Suppressor macrophage treated with lipopolysaccharide for 4 hours (primary cell): ENCODE results near the gene CLEC4D.
A peak's percentile ranks its signal among the peaks of the same experiment; 100 is the strongest.
"Not testable (repeated sequence)": the region's sequence is repeated elsewhere in the genome, so short reads cannot be mapped to it uniquely, and the experiment has no call there.

Experiments
- DNase-seq: peaks from one replicate; pipeline ENCODE4 v3.0.0-alpha.2; 2020

CLEC4D gene

DNA sequence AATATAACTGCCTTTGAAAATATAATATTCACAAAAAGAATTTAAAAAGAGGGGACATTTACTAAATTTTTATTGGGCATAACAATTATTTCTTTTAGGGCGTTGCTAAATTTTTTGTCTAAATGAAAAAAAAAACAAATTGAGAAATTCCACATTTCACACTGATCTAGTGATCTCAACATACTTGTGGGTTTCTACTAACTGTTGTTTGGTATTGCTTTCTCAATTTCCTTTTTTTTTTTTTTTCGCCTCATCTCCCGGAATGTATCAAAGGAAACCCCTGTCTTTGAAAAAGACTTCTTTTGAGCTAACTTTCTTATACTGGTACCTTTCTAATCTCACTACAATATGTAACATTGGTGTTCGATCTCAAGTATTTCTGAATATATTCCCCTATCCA lies at the start of gene CLEC4D:
Gene CLEC4D, plus strand, starts transcription at position 248 of the 400 bp plus-strand sequence. CDS start 230 bp downstream, outside the sequence.
- DNase-seq = peak; percentile 71

GRCh38 chr12:8465301-8465996 lies 47.9 kb upstream of the CLEC4D start:
- peak; percentile 88 for DNase-seq

GRCh38 chr12:8466241-8466640 lies 47.1 kb upstream of the CLEC4D start:
- DNase-seq = peak; percentile 93

DNA sequence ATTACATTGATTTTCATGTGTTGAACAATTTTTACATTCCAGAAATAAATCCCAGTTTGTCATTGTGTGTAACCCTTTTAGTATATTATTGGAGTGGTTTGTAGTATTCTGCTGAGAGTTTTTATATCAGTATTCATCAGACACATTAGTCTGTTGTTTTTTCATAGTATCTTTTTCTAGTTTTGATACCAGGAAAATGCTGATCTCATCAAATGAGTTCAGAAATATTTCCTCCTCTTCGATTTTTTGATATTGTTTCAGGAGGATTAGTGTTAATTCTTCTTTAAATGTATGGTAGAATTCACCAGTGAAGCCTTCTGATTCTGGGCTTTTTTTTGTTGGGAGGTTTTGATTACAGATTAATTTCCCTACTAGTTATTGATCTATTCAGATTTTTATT lies 42.2 kb upstream of the CLEC4D start:
- no peak for DNase-seq

DNA sequence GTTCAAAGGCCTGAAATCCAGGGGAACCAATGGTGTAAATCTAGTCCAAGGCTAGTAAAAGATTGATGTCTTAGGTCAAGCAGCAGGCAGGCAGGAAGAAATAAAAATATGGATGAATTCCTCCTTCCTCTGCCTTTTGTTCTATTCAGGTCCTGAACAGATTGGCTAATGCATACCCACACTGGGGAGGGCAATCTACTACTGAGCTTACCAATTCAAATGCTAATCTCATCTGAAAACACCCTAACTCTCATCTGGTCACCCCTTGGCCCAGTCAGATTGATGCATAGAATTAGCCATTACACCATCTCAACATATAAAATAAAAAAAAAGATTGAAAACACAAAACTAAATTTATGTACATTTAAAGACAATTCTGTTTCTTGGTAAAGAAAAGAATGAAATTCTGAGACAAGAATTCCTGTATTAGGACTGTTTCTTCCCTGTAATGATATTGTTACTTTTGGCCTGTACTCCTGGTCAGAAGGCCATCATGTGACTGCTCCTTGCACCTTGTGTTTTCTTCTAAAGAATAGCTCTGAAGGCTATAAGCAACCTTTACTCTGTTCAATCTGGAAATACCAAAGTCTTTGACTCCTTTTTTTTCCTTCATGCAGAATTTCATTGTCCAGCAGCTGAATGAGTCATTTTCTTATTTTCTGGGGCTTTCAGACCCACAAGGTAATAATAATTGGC lies 37.6 kb upstream of the CLEC4D start:
- no peak for DNase-seq

GRCh38 chr12:8482571-8483061 lies 30.7 kb upstream of the CLEC4D start:
- DNase-seq = no peak

DNA sequence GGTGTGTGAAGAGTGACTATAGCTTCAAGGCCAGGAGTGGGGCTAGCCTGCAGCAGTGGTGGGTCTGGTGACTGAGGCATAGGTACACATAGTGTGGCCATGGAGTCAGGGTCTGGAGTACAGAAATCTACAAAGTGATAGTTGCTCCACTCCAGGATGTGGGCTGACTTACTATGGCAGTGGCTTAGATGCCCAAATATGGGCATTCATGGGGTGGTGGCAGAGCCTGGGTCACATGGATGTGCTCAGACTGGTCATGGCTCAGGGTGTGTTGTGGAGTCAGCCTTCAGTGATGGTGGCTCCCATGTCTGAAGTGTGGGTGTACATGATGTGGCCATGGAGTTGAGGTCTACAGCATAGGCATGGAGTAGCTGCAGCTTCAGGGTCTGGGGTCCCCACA lies 30.2 kb upstream of the CLEC4D start:
- DNase-seq = no peak

GRCh38 chr12:8491646-8492530 lies 21.4 kb upstream of the CLEC4D start:
- peak; percentile 50 for DNase-seq

GRCh38 chr12:8493084-8493483 lies 20.2 kb upstream of the CLEC4D start:
- peak; percentile 95 for DNase-seq

DNA sequence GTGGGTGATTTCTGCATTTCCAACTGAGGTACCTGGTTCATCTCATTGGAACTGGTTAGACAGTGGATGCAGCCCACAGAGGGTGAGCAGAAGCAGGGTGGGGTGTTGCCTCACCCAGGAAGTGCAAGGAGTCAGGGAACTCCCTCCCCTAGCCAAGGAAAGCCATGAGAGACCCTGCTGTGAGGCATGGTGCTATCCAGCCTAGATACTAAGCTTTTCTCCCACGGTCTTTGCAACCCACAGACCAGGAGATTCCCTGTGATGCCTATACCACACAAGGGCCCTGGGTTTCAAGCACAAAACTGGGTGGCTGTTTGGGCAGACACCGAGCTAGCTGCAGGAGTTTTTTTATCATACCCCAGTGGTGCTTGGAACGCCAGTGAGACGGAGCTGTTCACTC lies 17.6 kb upstream of the CLEC4D start:
- not testable (repeated sequence) for DNase-seq

- DNase-seq = not testable (repeated sequence)
Observed at GRCh38 chr12:8496074-8496473, 17.2 kb upstream of the CLEC4D start.

- no peak for DNase-seq
Observed at GRCh38 chr12:8499616-8500015, 13.7 kb upstream of the CLEC4D start.

DNA sequence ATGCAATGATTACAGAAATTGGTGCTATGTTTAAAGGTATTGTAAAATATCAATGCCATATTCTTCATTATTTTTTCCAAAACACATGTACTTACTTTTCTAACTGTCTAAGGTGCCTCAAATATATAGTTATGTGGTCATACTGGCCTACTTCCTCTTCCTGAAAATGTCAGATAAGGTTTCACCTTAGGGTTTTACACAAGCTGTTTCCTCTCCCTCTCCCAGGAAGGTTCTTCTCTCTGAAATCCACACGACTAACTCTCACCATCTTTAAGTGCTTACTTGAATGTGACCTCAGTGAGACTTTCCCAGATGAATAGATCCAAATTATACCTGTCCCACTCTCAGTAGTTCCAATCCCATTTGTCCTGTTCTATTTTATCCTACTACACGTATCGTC lies 11.6 kb upstream of the CLEC4D start:
- no peak for DNase-seq

DNA sequence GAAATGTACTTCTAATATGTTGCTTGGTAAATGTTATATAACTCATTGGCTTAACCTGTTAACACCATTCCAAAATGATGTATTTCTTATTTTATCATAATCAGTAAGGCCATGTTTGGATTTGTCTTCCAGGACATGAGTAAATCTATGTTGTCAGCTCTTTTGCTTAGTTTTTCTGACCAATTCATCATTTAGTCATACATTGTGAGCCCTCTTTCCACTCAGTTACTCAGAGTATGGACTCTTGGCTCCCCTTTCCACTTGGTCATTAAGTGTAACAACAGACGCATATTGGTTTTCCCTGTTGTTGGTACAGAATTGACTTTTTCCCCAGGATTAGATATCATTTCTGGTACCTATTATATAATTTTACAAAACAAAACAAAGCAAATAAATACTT lies 9.0 kb upstream of the CLEC4D start:
- DNase-seq = no peak

GRCh38 chr12:8507596-8507995 lies 5.7 kb upstream of the CLEC4D start:
- no peak for DNase-seq

DNA sequence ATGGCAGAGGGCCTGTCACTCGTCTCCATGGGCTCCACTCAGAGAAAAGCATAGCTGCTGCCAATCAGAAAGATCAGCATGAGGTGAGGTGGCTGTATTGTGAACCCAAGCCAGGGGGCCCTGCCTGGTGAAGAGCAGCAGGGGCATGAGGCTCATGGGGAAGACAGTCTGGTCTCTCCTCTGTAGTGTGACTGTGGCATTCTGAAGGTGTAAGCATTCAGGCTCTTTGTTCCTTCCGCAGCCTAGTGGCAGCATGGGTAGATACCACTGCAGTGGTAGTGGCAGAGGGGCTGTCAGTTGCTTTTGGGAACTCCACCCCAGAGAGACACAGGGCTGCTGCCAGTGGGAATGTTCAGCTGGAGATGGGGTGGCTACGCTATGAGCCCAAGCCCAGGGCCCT lies 5.1 kb upstream of the CLEC4D start:
- no peak for DNase-seq

- DNase-seq = no peak
Observed at GRCh38 chr12:8508910-8509841, 4.1 kb upstream of the CLEC4D start.

- peak; percentile 43 for DNase-seq
Observed at GRCh38 chr12:8517971-8518370, 4.7 kb downstream of the CLEC4D start.

GRCh38 chr12:8519171-8519570 lies 5.9 kb downstream of the CLEC4D start:
- DNase-seq = peak; percentile 59

DNA sequence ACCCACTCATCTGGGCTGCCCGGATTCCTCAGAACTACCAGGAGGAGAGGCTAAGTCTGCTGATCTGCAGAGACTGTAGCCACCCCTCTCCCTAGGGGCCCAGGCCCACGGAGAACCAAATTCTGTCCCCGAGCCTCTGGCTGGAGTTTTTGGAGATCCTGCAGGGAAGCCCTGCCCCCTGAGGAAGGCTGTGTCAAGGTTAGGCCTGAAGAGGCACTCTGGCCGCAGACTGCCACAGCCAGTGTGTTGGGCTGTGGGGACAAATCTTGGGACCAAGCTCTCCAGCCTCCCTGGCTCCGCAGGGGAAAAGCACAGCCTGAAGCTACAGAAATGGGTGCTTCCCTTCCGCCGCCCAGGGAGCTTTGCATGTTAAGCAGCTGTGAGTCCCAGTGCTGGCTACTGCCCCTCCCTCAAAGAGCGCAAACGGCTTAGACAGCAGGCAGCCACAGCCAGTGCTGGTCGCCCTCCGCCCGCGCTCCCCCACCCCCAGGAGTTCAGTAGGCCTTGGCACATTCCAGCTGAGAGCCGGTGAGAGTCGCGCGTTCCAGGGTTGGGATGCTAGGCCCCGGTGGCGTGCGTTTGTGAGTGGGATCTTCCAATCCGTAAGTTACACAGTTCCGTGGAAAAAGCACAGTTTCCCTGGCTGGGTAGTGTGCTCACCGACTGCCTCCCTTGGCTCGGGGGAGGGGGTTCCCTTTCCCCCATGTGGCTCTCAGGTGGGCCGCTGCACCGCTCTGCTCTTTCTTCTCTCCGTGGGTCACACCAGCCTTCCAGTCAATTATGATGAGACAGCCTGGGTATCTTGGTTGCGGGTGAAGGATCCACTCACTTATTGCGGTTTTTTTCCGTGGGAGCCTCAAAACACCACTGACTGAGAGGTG lies 14.2 kb downstream of the CLEC4D start:
- DNase-seq = no peak

- no peak for DNase-seq
Observed at GRCh38 chr12:8532045-8532444, 18.7 kb downstream of the CLEC4D start.
